Activated T-cell treated with anti-CD3 and anti-CD28 coated beads, Interleukin-2, amount 50 U/mL, for 24 hours (primary cell): ENCODE data around the gene ZDHHC14.

Experiments
- DNase-seq: peaks from one replicate; pipeline ENCODE4 v3.0.0-alpha.2; 2020
- H3K27ac Mint-ChIP-seq: 2 replicates; pipeline ENCODE4 v1.8.0; 2020; ENCODE audit warnings: mild to moderate bottlenecking, mixed read lengths
- H3K27me3 Mint-ChIP-seq: 2 replicates; pipeline ENCODE4 v1.8.0; 2020; ENCODE audit warnings: mixed read lengths
- H3K36me3 Mint-ChIP-seq: 2 replicates; pipeline ENCODE4 v1.8.0; 2020; ENCODE audit warnings: low read depth, mixed read lengths
- H3K4me1 Mint-ChIP-seq: 2 replicates; pipeline ENCODE4 v1.8.0; 2020; ENCODE audit warnings: low read depth, mixed read lengths
- H3K4me3 Mint-ChIP-seq: 2 replicates; pipeline ENCODE4 v1.8.0; 2020; ENCODE audit warnings: mild to moderate bottlenecking, moderate library complexity, mixed read lengths
- H3K9me3 Mint-ChIP-seq: 2 replicates; pipeline ENCODE4 v1.8.0; 2020; ENCODE audit warnings: mixed read lengths

Gene ZDHHC14

DNA sequence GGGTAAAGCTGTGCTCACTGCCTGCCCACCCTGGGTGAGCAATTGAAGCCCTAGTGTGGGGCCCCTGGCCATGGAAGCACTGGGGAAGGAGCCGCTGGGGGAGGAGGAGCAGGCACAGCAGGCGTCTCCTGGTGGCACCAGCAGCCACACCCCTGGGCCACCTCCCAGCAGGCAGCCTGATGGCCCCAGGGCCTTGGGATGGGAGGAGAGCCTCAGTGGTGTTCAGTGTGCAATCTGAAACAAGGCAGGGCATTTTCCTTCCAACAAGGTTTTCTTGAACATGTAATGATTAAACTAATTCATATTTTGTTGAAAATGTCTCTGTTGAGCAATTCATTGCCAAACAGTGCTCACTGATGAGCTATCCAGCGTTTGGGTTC, 151.0 kb downstream of the ZDHHC14 start:
- Mint-ChIP-seq H3K4me1 (peaks cover 35% of the 10 kb centered on the region), H3K9me3 (no peaks in the 10 kb centered on the region), H3K27me3 (no peaks in the 10 kb centered on the region), H3K36me3 (no peaks in the 10 kb centered on the region), H3K4me3 (no peak overlapping the region), H3K27ac (no peak overlapping the region)
- no peak for DNase-seq

- Mint-ChIP-seq H3K27ac (no peak overlapping the region), H3K4me1 (peaks cover 34% of the 10 kb centered on the region), H3K9me3 (no peaks in the 10 kb centered on the region), H3K27me3 (no peaks in the 10 kb centered on the region), H3K4me3 (no peak overlapping the region), H3K36me3 (no peaks in the 10 kb centered on the region)
- no peak for DNase-seq
These were observed 152.3 kb downstream of the ZDHHC14 start for GRCh38 chr6:157533048-157533871.

DNA sequence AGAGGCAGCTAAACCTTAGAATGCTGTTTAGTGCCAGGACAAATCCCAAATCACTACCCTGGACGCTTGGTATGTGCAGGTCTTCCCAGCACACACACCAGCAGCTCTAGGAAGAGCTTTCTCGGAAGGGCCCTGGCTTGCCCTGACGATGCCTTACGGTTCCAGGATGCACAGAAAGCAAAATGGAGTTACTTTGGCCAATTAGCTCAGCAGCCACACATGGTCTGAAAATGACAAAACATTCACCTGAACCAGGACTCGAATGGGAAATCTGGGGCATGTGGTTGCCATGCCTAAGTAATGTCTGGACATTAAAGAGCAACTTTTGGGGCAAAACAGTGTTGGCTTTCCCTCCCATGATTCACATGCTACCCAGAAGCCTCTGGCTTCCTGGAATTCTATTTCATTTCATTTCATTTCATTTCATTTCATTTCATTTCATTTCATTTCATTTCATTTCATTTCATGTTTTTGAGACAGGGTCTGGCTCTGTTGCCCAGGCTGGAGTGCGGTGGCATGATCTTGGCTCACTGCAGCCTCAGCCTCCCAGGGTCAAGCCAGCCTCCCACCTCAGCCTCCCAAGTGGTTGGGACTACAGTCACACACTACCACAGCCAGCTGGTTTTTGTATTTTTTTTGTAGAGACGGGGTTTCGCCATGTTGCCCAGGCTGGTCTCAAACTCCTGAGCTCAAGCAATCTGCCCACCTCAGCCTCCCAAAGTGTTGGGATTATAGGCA, 153.3 kb downstream of the ZDHHC14 start:
- Mint-ChIP-seq H3K4me1 (peaks cover 41% of the 10 kb centered on the region), H3K27ac (no peak overlapping the region), H3K4me3 (no peak overlapping the region), H3K36me3 (no peaks in the 10 kb centered on the region), H3K9me3 (no peaks in the 10 kb centered on the region), H3K27me3 (no peaks in the 10 kb centered on the region)
- no peak for DNase-seq

DNA sequence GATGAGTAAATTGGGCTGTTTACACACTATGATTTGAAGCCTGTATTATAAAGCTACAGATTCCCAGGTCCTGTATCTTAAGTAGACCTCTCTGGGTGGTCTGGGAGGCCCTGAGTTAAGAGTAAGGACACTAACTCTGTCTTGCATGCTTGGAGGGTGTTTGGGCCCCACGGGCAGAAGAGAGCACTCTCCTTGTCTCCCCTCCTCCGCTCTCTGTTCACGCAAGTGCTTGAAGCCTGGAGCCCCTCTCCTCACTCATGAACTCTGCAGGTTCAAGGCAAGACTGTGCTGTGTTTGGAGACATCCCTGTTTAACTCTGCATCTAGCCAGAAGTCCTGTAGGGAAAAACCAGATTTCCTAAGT, 154.0 kb downstream of the ZDHHC14 start:
- H3K27ac Mint-ChIP-seq, result peak overlapping the region; percentile 83
- H3K4me3 Mint-ChIP-seq, result no peak overlapping the region
- H3K4me1 Mint-ChIP-seq, result peaks cover 41% of the 10 kb centered on the region

DNA sequence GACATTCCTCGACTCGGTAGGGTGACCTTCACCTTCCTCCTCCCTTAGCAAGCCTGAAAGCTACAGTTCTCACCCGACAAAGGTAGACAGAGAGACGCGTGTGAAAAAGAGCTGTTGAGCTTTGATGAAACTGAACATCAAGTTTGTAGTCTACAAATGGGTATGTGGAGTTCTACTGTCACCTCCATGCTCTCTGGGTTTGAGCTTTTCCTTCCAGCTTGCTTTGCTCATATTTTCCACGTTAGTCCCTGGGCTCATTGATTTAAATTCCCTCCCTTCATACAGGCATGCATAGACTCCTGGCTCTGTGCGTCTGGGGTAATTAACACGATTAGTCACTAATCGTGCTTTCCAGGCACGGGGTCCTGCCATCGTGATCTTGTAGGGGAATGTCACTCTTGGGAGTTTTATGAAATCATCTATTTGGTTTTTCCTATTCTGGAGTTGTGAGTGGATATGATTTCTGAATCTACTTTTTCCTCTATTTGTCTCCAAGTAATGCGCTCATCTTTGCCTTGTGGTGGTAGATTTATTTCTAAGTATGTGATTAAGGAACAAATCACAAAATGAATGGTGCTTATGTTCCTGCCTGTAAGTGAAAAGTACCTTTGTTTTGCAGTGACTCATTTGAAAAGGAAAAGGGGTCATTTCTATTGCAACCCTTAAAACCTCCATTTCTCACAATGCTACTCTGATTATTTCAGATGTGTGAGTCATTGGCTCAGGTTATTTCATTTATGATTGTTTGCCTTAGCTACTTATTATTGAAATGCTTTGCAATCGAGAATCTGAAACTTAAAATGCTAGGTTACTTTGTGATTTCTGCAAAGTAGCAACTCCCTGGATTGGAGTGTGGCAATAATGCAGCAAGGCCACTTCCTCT, 154.6 kb downstream of the ZDHHC14 start:
- Mint-ChIP-seq H3K36me3 (no peaks in the 10 kb centered on the region), H3K9me3 (no peaks in the 10 kb centered on the region), H3K27ac (peak overlapping the region; percentile 83), H3K4me3 (peak overlapping the region; percentile 30), H3K27me3 (no peaks in the 10 kb centered on the region), H3K4me1 (peaks cover 41% of the 10 kb centered on the region)
- DNase-seq, result no peak

More for the DNA sequence above, 154.0 kb downstream of the ZDHHC14 start:
- no peak for DNase-seq
- Mint-ChIP-seq H3K36me3 (no peaks in the 10 kb centered on the region), H3K27me3 (no peaks in the 10 kb centered on the region), H3K9me3 (no peaks in the 10 kb centered on the region)

DNA sequence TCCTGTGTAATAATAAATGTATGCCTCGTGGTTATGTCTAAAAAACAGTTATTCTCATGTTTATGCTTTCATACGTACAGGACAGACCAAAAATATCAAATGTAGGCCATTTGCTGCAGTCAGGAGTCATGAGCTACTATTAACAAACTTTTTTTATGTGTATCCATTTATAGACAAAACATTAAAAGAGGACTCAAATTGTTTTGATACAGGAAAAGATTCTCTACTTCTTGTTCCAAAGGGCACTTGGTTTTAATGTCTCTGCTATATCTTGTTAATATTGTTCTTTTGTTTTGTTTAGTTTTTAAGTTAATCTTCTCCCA, 155.2 kb downstream of the ZDHHC14 start:
- no peaks in the 10 kb centered on the region for H3K27me3 Mint-ChIP-seq
- no peaks in the 10 kb centered on the region for H3K9me3 Mint-ChIP-seq
- no peak for DNase-seq
- peaks cover 41% of the 10 kb centered on the region for H3K4me1 Mint-ChIP-seq
- no peaks in the 10 kb centered on the region for H3K36me3 Mint-ChIP-seq
- peak overlapping the region; percentile 30 for H3K4me3 Mint-ChIP-seq
- H3K27ac Mint-ChIP-seq, result peak overlapping the region; percentile 68

DNA sequence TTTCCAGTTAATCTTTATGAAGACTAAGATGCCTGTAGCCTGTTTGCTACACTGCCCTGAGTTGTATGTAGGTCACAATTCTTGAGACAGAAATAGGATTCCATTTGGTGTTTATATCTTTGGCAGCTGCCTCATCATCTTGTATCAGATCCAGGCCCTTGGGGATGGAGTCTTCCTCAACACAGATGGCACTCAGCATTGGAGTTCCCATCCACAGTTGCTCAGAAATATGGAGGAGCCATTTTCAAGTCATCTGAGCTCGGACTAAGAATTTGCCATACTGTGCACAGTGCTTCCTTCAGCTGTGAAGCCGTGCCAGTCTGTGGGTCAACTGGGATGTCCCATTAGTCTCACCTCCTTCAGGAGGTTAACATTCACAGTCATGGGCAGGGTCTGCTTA, 156.6 kb downstream of the ZDHHC14 start:
- Mint-ChIP-seq H3K4me1 (peaks cover 41% of the 10 kb centered on the region), H3K9me3 (no peaks in the 10 kb centered on the region), H3K27me3 (no peaks in the 10 kb centered on the region), H3K27ac (no peak overlapping the region), H3K4me3 (no peak overlapping the region), H3K36me3 (no peaks in the 10 kb centered on the region)
- DNase-seq, result no peak

- Mint-ChIP-seq H3K27me3 (no peaks in the 10 kb centered on the region), H3K4me3 (no peak overlapping the region), H3K9me3 (no peaks in the 10 kb centered on the region), H3K4me1 (peaks cover 41% of the 10 kb centered on the region), H3K36me3 (no peaks in the 10 kb centered on the region), H3K27ac (no peak overlapping the region)
- no peak for DNase-seq
These were observed 157.2 kb downstream of the ZDHHC14 start for GRCh38 chr6:157538168-157538567.

DNA sequence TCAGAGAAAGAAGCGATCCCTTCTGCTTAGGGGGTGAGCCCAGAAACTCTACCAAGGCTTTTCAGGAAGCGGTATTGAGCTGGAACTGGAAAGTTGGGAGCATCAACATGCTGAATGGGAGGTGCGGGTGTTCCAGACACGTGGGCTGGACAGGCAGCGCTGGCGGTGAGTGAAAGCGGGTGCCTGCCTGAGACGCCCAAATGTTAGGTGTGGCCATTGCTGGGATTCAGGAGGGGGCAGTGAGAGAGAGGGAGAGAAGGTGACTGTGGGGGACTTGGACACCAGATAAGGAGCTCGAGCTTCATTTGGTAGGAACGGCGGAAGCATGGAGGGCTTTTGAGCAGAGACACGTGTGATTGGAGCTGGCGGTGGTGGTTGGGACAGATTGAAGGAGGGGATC, 157.7 kb downstream of the ZDHHC14 start:
- Mint-ChIP-seq H3K27ac (no peak overlapping the region), H3K4me3 (no peak overlapping the region), H3K27me3 (no peaks in the 10 kb centered on the region), H3K36me3 (no peaks in the 10 kb centered on the region), H3K9me3 (no peaks in the 10 kb centered on the region), H3K4me1 (peaks cover 39% of the 10 kb centered on the region)
- no peak for DNase-seq

DNA sequence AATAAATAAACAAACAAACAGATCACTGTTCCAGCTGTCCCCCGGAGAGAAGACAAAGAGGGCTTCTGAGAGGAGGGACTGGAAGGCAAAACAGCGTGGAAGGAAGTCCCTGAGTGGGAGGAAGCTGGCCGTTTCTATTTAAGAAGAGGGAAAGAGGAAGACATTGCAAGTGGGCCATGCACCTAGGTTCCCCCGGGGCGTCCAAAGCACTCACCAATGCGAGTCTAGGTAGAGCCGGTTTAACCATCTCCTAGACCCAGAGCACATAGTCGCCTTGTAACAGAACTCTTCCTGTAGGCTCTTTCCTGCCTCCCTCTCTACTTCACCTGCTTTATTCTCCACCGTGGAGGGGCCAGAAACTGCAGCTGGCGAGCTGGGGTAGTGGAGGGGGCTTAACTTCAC, 158.4 kb downstream of the ZDHHC14 start:
- no peaks in the 10 kb centered on the region for H3K9me3 Mint-ChIP-seq
- no peak overlapping the region for H3K4me3 Mint-ChIP-seq
- no peak overlapping the region for H3K27ac Mint-ChIP-seq
- H3K4me1 Mint-ChIP-seq, result peaks cover 39% of the 10 kb centered on the region
- H3K27me3 Mint-ChIP-seq, result no peaks in the 10 kb centered on the region
- peaks cover under 1% of the 10 kb centered on the region for H3K36me3 Mint-ChIP-seq
- DNase-seq, result no peak

DNA sequence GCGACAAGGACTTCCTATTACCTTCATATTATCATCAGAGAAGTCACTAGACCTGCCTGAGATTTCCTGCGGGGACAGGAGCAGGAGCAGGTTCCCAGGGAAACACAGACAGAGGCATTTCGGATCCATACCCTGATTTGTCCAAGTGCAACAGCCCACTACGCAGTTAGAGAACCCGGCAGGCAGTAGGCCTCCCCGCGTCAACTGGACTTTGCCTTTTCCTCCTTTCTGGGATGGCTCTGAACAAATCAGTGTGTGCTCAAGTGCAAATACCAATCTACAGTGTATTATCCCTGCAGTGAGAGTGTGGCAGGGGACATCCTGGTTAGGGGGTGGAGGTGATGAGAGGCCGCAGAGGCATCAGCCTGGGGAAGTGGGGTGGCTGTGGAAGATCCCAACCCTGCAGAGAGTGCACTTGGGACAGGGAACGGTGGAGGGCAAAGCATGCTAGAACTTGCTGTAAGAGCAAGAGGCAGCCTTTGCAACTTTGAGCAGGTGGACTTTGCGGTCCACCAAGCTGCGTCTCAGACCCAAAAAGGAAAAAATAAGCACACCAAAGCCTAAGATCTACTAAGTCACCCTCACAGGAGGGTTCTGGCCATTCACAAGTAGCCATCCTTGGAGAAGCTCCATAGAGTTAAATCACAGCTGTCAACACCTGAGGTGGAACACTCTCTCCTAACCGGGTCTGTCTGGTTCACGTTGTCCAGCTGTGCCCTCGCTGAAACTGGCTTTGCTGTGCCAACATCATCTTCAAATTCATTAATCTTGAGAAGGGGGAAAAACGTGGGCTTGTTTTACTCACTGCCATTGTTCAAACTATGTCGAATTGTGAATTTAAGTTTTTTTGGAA, 159.1 kb downstream of the ZDHHC14 start:
- Mint-ChIP-seq H3K36me3 (peaks cover 6% of the 10 kb centered on the region), H3K4me3 (no peak overlapping the region), H3K27ac (no peak overlapping the region), H3K4me1 (peaks cover 34% of the 10 kb centered on the region), H3K27me3 (no peaks in the 10 kb centered on the region), H3K9me3 (no peaks in the 10 kb centered on the region)
- no peak for DNase-seq

DNA sequence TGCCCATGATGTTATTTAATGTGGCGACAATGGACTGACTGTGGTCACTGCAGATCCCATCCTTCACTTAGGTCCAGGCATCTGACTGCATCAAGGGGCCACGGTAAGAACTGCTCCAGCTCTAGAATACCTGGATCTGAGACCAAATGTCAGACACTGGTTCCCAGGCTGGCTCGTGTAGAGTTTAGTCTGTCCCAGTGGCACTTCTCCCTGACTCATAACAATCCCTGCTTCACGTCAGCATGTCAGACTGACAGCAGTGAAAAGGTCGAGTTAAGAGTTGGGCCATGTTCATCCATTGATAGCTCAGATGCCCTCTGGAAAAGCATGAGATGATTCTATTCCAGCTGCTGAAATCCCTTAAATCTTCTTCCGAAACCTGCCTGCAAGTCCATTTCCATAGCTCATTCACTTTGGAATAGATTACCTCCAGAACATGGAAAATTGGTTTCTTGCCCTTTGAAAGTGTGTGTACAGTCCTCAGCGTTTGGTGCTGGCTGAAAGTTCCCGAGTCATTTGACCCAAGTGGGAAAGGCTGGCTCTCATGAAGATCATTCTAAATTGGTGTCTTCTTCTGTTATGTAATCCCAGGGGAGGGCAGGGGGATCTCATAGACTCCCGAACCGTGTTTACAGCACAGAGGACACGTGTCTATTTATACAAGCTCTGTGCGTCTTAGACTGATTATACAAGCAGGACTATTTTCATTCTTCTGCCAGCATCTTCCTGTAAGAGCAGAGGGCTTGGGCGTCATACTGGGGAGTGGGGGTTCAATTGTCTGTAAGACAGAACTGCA, 160.8 kb downstream of the ZDHHC14 start:
- H3K27ac Mint-ChIP-seq, result no peak overlapping the region
- H3K27me3 Mint-ChIP-seq, result no peaks in the 10 kb centered on the region
- H3K9me3 Mint-ChIP-seq, result no peaks in the 10 kb centered on the region
- H3K4me1 Mint-ChIP-seq, result peaks cover 19% of the 10 kb centered on the region
- peaks cover 6% of the 10 kb centered on the region for H3K36me3 Mint-ChIP-seq
- no peak overlapping the region for H3K4me3 Mint-ChIP-seq
- no peak for DNase-seq

DNA sequence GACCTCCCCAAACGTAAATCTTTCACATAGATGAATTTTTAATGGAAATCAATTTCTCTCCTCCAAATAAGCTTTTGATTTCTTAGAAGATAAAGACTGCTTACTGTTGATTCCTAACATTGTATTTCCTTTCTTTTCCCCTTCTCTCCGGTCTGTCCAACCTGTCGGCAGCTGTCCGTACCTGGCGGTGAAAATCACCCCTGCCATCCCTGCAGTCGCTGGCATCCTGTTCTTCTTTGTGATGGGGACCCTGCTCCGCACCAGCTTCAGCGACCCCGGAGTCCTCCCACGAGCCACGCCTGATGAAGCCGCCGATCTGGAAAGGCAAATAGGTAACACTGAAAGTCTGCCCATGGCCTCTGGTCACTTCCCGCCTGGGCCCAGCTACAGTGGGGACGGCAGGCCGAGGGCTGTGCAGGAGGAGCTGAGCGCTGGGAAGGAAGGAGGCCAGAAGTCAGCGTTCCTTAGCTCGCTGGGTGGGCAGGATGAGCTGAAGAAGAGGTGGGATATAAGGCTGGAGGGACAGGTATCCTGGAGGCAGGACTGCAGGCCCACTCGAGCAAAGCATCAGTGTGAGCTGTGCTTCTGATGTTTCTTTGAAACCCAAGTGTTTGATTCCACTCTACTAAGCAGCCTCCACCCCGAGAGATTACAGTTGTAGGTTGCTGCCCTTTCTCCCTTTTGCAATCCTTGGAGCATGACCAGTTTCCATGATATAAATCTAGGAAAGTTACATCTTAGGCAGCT, 161.6 kb downstream of the ZDHHC14 start:
- H3K27ac Mint-ChIP-seq, result no peak overlapping the region

More for the DNA sequence above, 161.6 kb downstream of the ZDHHC14 start:
- H3K4me3 Mint-ChIP-seq, result no peak overlapping the region
- no peaks in the 10 kb centered on the region for H3K27me3 Mint-ChIP-seq
- peaks cover 6% of the 10 kb centered on the region for H3K36me3 Mint-ChIP-seq
- DNase-seq, result no peak
- H3K4me1 Mint-ChIP-seq, result peaks cover 12% of the 10 kb centered on the region
- H3K9me3 Mint-ChIP-seq, result no peaks in the 10 kb centered on the region
